Prostate gland (tissue), 2 donors: ENCODE results near the gene INHBA. TPM values are rescaled to one million over a fixed set of nuclear protein-coding genes. Genes with fewer than 3 reads are reported as not detected.

ENCODE experiments used
- DNase-seq: peaks from one replicate; pipeline ENCODE4 v3.0.0-alpha.2; 2019; ENCODE audit warnings: low spot score
- H3K27ac ChIP-seq, 2 donors: fragments of 200-600 bp; sonication (generic); 2 replicates each; pipeline ENCODE4 v1.5.1; 2017 to 2019
- H3K27me3 ChIP-seq: fragments of 200-600 bp; sonication (generic); replicated peaks from 2 replicates; pipeline ENCODE4 v1.5.1; 2019; ENCODE audit not compliant: insufficient read depth
- H3K36me3 ChIP-seq, 2 donors: fragments of 200-600 bp; sonication (generic); 1 replicate in 1 of 2; 2 replicates in 1 of 2; pipeline versions ENCODE4 v1.5.1 to v1.8.1; 2017 to 2019
- H3K4me1 ChIP-seq: fragments of 200-600 bp; sonication (generic); replicated peaks from 2 replicates; pipeline ENCODE4 v1.5.1; 2019
- H3K4me3 ChIP-seq, 2 donors: fragments of 200-600 bp; sonication (generic); 2 replicates each; pipeline ENCODE4 v1.5.1; 2017 to 2019
- H3K9me3 ChIP-seq: fragments of 200-600 bp; sonication (generic); 2 replicates; pipeline ENCODE4 v1.5.1; 2017
- POLR2A ChIP-seq: fragments of 450-650 bp; IDR thresholded peaks from one replicate; pipeline ENCODE4 v1.6.1; 2016; ENCODE audit warnings: antibody characterized with exemption, mild to moderate bottlenecking
- POLR2AphosphoS5 ChIP-seq: sonication (generic); formaldehyde crosslinking; IDR thresholded peaks from one replicate; pipeline ENCODE4 v1.6.1; 2017; ENCODE audit warnings: antibody characterized with exemption
- WGBS: methylation state at CpG from one replicate; pipeline ENCODE4 v1.1.5; 2018; 5-methylcytosine and 5-hydroxymethylcytosine counted together
- intact Hi-C: fragments of 100-400 bp; cut with DNase I; formaldehyde crosslinking; loops from one replicate; pipeline ENCODE4 v1.14.2; 2022
- total RNA-seq, 2 donors: library from RNA; depleted of rRNA; stranded (reverse); fragments of >200 nt; gene quantifications; one replicate each; pipeline ENCODE4 v1.1.0, GENCODE V29; 2016
- TF ChIP-seq, protein P1 (sequence below), 4 experiments: fragments of 200-600 bp in 2 of 4; fragments of 450-650 bp in 2 of 4; sonication (generic) in 2 of 4; IDR thresholded peaks; 1 replicate in 3 of 4; 2 replicates in 1 of 4; pipeline ENCODE4 v1.5.1; 2016 to 2019; ENCODE audit warnings: antibody characterized with exemption in 4 of 4, mild to moderate bottlenecking in 2 of 4, moderate library complexity in 2 of 4

INHBA gene
- total RNA-seq, 2 donors from 2014 or later, result 0.73 to 6.6 TPM

DNA sequence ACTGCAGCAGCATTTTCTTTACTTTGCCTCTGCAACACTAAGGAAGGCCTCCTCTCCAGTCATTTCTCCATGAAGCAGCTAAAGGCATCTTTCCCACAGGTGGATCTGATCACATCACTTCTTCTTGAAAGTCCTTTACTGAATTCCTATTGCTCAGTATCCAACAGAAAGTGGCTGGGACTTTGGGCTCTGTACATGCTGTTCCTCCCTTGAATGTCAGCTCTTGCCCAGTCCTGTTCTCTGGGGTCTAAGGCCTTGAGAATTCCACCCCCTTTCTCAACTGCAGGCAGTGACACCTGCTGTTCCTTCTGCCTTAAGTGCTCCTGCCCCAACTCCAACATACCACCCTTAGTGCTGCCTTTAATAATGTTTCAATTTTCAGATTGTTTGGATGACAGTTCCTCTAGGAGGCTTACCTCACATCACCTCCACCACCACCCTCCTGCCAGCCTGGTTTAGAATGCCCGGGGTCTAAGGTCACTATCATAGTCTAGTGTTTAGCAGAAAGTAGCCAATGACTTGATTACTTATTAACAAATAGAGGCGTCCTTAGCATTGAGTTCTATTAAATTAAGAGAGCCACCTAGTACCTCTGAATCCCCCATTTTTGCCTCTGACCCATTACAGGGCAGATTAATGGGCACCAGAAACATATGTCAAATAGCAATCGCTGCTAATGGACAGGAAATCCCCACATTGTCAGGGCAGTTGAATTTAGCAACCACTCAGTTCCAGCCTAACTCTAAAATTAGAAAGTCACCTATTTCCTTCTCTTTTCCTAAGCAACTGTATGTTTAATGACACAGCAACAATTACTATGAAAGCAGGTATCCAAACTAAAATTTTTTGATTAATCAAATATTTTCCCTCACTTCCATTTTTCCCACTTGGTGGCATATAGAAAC lies 11.4 kb downstream of the INHBA start:
- Histone ChIP-seq H3K9me3 (no peaks in the 10 kb centered on the region), H3K27ac (no peak overlapping the region), H3K4me3 (no peak overlapping the region), H3K27me3 (no peaks in the 10 kb centered on the region), H3K4me1 (no peaks in the 10 kb centered on the region), H3K36me3 (no peaks in the 10 kb centered on the region)
- TF ChIP-seq POLR2A, result no peak
- TF ChIP-seq, protein P1, sequence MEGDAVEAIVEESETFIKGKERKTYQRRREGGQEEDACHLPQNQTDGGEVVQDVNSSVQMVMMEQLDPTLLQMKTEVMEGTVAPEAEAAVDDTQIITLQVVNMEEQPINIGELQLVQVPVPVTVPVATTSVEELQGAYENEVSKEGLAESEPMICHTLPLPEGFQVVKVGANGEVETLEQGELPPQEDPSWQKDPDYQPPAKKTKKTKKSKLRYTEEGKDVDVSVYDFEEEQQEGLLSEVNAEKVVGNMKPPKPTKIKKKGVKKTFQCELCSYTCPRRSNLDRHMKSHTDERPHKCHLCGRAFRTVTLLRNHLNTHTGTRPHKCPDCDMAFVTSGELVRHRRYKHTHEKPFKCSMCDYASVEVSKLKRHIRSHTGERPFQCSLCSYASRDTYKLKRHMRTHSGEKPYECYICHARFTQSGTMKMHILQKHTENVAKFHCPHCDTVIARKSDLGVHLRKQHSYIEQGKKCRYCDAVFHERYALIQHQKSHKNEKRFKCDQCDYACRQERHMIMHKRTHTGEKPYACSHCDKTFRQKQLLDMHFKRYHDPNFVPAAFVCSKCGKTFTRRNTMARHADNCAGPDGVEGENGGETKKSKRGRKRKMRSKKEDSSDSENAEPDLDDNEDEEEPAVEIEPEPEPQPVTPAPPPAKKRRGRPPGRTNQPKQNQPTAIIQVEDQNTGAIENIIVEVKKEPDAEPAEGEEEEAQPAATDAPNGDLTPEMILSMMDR (IDR thresholded peaks at IDR 0.05), result no peak
- no peak for TF ChIP-seq POLR2AphosphoS5
- DNase-seq, result no peak
- WGBS, result 89% methylated on average over 3 of the region's 3 CpGs
- intact Hi-C loops, result no loop called here

DNA sequence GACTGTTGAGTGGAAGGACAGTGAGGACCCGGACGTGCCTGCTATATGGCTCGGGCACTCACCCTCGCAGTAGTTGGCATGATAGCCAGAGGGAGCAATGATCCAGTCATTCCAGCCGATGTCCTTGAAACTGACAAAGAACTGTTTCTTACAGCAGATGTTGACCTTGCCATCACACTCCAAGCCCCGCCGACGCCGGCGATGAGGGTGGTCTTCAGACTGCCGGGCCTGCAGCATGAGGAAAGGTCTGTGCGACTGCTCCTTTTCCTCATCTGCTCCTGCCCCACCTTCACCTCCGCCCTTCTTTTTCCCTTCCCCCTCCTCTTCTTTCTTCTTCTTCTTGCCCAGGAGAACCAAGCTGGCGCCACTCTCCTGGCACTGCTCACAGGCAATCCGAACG lies 13.1 kb downstream of the INHBA start:
- intact Hi-C loops, result no loop called here
- WGBS, result 96% methylated on average over 16 of the region's 16 CpGs

DNA sequence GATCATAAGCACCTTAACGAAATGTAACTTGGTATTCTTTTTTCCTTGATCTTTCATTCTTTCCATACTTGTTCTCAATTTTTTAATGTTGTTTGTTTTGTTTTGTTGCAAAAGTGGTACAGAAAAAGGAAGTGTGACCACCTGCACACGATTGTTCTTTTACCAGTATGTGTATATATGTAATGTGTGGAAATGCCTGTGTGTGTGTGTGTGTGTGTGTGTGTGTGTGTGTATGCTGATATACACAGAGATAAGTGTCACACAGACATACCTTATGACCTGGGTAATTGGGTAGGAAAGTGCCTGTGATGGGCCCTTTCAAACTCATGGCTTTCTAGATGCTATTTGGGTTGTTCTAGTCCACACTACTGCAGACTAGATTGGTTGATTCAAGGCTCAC lies 14.0 kb downstream of the INHBA start:
- H3K27ac ChIP-seq, result no peak overlapping the region
- WGBS, result 81% methylated on average over 2 of the region's 2 CpGs
- no peaks in the 10 kb centered on the region for H3K27me3 ChIP-seq
- intact Hi-C loops, result no loop called here
- TF ChIP-seq POLR2A, result no peak
- TF ChIP-seq, protein P1 (IDR thresholded peaks at IDR 0.05), result no peak
- TF ChIP-seq POLR2AphosphoS5, result no peak
- no peaks in the 10 kb centered on the region for H3K36me3 ChIP-seq
- H3K4me3 ChIP-seq, result no peak overlapping the region
- no peaks in the 10 kb centered on the region for H3K4me1 ChIP-seq
- no peak for DNase-seq
- no peaks in the 10 kb centered on the region for H3K9me3 ChIP-seq

More for the DNA sequence above, 13.1 kb downstream of the INHBA start:
- H3K27ac ChIP-seq, result no peak overlapping the region
- DNase-seq, result no peak
- H3K4me1 ChIP-seq, result no peaks in the 10 kb centered on the region
- no peaks in the 10 kb centered on the region for H3K27me3 ChIP-seq
- no peak overlapping the region for H3K4me3 ChIP-seq
- H3K9me3 ChIP-seq, result no peaks in the 10 kb centered on the region
- no peaks in the 10 kb centered on the region for H3K36me3 ChIP-seq
- no peak for TF ChIP-seq POLR2AphosphoS5
- TF ChIP-seq POLR2A, result no peak
- TF ChIP-seq, protein P1 (IDR thresholded peaks at IDR 0.05), result no peak

DNA sequence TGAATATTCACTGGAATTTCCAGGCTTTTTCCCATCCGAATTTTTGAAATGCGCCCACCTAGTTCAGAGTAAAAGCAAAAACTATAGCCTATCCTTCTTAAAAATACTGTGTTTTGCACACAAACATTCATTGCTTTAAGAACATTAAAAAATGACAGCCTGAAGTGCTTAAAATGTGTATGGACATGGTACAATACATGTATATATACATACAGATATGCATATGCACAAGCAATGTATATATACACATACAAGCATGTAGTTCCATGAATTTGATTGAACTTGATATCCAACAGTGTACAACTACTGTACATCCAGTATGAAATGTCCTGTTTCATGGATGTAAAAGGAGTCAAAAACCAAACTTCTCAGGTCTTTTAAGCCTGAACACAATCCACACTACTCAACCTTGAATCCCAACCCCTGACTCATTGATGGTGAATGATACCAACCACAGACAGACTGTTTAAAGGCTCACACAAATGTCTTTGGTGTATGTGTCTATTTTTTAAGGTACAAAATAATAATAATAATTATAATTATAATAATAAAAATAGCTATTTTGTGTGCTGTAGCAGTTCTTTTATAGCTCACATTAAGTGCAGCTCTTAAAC lies 14.8 kb downstream of the INHBA start:
- Histone ChIP-seq H3K36me3 (no peaks in the 10 kb centered on the region), H3K4me1 (no peaks in the 10 kb centered on the region), H3K27ac (no peak overlapping the region), H3K4me3 (no peak overlapping the region), H3K27me3 (no peaks in the 10 kb centered on the region), H3K9me3 (no peaks in the 10 kb centered on the region)
- intact Hi-C loops, result no loop called here
- DNase-seq, result no peak
- WGBS, result 95% methylated on average over 2 of the region's 2 CpGs
- TF ChIP-seq, protein P1 (IDR thresholded peaks at IDR 0.05), result no peak
- TF ChIP-seq POLR2A (no peak), POLR2AphosphoS5 (no peak)
